Ammon's horn (tissue), 1 donor: ENCODE measurements around the gene CAMP.
A peak's percentile ranks its signal among the peaks of the same experiment; 100 is the strongest.

Experiments used
- DNase-seq: peaks from one replicate; pipeline ENCODE4 v3.0.0-alpha.2; 2016; ENCODE audit warnings: low spot score

CAMP gene

DNA sequence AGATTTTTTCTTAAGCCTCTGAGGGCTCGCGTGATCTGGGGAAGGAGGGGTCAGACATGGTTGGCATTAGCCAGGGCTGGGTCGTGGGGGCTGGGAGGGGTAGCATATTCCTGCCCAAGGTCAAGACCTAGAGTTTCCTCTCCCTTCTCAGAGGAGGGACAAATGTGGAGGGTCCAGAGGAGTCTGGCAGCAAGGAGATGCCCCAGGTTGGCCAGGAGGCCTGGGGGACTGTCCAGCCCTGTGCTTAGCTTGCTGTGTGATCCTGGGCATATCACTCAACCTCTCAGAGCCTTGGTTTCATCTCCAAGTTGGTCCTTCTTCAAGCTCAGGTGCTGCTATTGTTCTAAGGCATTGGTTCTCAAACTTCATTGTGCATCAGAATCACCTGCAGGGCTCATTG lies 9.1 kb upstream of the CAMP start:
- DNase-seq = no peak

DNA sequence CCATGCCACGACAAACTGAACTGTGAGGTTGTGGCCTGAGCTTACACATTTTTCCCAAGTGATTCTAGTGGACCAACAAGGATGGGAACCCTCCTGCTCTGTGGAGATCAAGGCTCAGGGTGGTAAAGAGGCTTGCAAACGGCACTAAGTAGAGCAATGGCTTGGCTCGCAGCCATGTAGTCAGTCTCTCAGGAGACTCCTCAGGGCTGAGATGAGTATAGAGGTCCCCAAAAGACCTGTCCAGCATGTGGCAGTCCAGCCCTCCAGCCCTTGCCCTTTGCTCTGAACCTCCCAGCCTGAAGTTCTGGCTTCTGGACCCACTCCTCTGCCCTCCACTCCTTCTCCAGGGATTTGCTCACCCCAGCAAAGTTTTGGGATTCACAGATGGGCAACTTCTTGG lies 8.3 kb upstream of the CAMP start:
- DNase-seq = no peak

DNA sequence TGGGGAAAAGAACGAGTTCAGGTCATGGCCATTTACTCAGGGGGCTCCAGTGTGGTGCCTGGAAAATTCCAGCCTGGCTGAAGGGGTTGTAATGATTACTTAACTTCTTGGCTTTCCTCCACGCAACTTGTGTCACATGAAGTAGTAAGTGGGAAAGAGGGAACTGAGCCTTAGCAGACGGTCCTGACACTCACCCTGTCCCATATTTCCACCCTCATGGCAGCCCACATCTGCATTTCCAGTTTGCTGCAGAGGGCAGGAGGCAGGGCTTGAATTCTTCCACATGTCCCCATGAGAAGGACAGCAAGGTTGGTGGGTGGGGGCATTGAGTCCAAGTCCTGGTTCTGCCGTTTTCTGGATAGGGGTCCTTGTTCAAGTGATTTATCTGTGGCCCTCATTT lies 7.8 kb upstream of the CAMP start:
- DNase-seq = peak; percentile 59

DNA sequence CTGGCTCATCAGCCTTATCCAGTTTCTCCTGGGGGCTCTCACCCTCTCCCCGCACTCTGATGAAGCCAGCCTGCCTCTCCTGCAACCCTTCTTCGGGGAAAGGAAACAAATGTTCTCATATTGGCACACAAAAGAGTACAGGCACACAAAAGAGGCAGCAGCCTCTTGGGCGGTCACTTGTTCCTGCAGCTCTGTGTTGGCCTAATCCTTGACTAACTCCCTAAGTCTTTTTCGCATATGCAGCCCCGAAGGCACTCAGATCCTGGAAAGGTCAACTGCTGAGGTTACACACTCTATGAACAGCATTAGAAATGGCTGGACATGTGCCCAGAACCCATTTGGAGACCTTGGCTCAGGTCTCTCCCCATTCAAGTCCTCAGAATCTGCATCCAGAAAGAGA lies 7.4 kb upstream of the CAMP start:
- peak; percentile 63 for DNase-seq

DNA sequence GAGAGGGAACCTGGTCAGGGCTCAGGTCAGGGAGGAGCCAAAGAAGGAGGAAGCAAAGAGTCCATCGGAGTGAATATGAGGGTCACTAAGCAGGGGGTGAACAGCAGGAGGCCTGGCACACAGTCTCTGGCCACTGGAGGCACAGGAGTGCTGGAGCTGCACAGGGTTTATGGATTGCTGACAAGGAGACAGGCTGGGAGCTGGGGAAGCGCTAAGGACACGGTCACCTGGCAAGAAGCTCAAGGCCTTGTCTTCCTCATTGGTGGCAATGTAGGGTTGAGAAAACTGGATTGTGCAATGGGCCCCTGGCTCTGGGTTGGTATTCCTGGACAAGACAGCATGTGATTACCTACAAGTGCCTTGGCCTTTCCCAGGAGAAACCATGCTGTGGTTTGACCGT lies 5.8 kb upstream of the CAMP start:
- DNase-seq = no peak

DNA sequence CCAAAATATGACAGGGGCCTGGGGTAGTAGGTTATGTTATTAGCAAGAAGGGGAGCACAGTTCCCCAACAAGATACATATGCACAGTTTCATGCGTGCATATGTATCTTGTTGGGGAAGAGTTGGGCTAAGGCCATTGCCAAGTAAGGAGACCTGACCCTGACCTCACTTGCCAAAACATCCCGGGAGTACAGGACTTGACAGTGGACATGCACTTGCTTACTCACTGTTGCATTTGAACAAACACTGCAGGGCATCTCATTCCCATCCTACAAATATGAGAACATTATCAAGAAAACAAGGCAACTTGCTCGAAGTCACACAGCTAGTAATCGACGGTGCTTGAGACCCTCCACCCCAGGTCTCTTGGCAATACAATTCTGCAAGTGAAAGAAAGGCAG lies 4.8 kb upstream of the CAMP start:
- no peak for DNase-seq

DNA sequence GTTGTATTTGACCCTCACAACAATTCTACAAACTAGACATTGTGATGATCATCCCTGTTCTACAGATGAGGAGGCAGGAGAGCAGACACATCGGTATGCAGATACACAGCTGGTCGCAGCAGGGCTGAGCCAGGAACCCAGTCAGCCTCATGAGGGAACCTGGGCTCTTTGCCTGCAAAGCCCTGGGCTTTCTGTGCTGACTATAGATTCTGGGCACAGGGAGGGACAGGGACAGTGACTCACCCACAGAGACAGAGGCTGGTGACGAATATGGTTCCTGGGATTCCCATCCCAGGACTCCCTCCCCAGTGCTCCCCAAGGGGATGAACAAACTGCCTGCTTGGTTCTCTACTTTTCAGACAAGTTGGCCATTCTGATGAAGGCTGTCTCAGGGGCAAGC lies 3.8 kb upstream of the CAMP start:
- DNase-seq = no peak

DNA sequence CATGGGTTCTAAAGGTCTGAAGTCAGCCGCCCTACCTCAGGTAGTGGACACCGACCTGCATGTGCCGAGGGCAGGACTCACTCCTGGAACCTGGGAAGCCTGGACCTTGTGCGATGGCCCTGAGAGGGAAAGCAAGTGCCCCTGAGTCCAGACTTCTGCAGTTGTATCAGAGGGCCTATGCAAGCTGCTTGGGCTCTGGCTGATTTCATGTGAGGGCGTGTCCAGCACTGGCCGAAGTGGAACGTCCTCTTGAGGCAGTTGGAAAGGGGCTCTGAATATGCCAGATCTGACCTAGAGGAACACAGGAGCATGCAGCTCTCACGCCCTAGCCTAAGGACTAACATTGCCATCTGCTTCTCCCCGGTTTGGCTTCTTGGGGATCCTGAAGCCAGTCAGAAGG lies 2.5 kb upstream of the CAMP start:
- no peak for DNase-seq

DNA sequence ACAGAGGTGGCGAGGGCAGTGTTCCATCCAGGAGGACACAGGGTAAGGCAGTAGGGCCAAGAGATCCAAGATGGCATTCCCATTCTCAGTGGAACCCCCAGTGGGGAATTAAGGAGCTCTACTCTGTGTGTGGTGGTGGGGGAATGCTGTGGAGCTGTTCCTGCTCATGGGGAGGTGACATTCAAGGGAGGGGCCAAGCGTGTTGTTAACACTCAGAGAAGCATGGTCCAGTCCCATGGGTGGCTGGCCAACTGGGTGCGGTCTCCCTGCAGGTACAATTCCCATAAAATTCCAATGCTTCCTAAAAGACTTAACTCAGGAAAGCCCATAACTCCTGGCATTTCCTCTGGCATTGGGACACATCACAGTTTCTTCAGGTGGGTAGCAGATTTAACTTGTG lies 2.3 kb downstream of the CAMP start:
- no peak for DNase-seq

DNA sequence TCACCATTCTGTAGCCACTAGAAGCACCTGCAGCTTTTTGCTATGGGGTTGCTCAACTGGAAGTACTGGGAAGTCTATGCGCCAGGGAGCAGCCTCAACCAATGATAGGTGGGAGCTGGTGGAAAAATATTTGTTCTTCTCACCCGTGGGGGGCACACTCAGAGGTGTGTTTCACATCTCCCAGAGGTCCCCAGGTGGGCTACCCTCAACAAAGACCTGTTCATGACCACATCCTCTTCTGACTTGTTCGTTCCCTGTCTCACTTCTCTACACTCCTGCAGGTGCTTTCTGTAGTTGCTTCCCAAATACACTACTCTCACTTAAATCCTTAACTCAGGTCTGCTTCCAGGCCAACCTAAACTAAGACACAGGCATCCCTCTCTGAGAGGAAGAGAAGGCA lies 3.6 kb downstream of the CAMP start:
- no peak for DNase-seq

DNA sequence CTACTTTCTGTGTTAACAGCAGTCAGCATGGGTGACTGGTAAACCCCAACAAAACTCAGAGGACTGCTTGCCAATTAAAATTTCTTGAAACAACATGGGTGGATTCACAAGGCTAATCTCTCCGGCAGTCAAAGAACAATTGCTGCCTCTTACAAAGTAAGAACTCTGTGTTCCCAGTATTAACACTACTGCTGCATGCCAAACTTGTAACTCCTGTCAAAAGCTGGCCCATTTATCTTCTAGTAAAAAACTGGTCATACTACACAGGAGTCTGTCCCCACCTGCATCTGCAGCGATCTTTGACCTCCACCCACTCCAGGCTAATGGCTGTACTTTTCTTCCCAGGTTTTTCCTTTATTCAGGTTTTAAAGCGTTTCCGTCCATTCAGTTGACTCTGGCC lies 8.9 kb downstream of the CAMP start:
- DNase-seq = no peak

DNA sequence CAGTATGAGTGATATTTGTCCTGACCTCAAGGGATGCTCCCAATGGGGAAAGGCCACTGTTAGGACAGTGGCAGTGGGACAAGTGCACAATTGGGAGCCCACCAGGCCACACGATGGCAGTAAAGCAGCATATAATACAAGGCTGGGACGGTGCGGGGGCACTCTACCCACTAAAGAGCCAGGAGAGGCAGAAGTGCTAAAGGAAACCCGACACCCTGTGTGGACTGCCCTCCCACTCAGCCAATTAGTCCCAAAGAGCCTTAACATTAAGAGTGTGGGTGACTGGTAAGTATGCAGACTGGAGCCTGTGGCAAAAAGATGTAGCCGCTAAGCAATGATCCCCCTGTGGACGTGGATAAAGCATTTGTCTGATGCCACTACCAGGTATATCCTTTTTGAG lies 9.4 kb downstream of the CAMP start:
- DNase-seq = peak; percentile 90

DNA sequence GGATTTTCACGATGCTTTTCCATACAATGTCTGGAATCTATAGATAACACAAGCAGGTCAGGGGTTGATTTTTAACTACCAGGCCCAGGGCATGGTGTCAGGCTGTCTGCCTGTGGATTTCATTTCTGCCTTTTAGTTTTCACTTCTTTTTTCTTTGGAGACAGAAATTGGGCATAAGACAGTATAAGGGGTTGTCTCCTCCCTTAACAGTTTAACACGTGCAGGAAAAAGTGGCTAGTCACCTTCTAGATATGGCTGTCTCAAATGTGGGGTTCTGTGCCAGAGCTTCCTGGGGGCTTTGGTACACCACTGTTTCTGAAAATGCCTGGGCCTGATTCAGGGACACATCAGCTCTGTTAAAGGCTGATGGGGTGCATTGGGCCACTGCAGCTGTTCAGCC lies 10.2 kb downstream of the CAMP start:
- DNase-seq = no peak

DNA sequence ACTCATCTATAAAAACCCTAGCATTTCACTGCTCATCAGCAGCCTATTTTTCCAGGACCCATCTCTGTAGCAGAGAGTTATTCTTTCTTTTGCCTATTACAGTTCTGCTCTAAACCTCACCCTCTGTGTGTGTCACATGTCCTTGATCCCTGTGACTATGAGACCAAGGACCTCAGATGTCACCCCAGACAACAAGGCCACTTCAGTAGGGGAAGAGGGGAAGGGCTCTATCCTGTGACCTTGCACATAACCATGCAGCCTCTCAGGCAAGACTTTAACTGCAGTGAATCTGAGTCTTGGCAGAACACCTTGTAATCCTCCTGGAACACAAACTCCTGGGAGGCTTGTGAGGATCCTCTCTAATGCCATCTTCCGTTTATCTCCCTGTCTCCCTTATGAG lies 13.2 kb downstream of the CAMP start:
- DNase-seq = no peak

DNA sequence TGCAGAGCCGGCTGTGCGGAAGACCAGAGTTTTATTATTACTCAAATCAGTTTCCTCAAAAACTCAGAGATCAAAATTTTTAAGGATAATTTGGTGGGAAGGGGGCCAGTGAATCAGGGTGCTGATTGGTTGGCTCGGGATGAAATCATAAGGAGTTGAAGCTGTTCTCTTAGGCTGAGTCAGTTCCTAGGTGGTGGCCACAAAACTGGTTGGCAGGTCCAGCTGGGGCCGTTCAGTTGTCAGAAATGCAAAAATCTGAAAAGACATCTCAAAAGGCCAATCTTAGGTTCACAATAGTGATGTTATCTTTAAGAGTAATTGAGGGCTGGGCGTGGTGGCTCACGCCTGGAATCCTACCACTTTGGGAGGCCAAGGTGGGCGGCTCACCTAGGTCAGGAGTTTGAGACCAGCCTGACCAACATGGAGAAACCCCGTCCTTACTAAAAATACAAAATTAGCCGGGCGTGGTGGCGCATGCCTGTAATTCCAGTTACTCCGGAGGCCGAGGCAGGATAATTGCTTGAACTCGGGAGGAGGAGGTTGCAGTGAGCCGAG lies 15.3 kb downstream of the CAMP start:
- DNase-seq = no peak

DNA sequence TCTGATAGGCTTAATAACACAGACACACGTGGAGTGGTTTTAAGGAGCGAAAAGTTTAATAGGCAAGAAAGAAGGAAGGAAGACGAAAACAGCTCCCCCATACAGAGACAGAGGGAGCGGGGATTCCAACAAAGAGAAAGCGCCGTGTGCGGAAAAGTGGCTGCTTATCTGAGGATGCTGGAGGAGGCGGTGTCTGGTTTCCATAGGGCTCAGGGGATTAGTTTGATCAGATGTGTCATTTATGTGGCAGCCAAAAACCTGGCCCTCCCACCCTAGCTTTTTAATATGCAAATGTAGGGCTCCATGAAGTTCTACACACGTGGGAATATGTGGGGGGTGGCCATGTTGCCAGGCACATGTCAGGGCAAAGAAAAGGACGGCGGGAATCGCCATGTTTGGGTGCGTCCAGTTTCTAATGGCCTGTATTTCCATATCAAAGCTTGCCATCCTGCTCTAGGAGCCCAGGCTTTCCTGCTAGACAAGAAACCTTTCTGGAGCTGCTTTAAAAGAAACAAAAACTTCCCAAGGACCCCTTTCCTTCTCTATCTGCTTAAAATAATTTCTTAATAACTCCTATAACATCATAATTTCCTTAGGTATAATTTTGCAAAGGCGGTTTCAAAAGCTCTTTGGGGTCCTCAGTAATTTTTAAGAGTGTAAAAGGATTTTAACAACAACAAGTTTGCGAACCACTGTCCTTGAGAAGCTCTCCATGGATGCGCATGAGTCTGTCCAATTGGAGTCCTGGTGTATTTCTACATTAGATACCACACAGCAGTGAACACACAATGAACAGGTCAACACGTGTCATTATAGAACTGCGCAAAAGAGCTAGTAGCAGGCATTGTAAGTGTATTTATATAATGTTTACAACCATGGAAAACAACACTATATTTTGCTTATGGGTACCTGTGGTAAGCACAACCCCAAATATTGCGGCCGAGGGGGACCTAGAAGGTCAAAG lies 17.0 kb downstream of the CAMP start:
- no peak for DNase-seq

DNA sequence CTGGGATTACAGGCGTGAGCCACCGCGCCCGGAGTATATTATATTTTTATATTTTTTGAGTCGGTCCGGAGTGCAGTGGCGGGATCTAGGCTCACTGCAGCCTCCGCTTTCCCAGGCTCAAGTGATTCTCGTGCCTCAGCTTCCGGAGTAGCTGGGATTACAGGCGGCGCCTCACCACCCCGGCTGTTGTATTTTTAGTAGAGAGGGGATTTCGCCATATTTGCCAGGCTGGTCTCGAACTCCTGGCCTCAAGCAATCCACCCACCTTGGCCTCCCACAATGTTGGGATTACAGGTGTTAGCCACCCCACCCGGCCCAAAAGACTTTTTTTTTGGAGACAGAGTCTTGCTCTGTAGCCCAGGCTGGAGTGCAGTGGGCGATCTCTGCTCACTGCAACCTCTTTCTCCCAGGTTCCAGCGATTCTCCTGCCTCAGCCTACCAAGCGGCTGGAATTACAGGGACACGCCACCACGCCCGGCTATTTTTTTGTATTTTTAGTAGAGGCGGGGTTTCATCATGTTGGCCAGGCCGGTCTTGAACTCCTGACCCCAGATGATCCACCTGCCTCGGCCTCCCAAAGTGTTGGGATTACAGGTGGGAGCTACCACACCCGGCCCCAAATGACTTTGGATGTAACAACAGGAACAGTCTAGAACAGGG lies 18.6 kb downstream of the CAMP start:
- no peak for DNase-seq

DNA sequence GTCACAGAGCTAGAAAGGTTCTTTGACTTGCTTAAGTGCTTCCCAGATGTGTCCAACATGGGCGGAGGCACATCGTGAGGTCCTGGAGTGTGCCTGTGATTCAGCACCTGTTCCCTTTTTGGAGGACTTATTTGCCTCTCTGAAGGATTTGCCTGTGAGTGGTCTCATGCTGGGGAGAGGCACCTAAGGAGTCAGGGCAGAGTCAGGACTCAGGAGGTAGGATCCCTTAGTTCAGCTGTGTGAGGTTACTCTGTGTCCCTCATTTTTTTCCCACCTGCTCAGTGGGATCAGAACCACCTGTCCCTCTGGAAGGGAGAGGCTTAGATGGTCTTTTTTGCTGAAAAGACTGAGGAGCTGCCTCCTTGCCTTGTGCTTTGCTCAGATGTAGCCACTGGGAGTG lies 20.6 kb downstream of the CAMP start:
- no peak for DNase-seq

DNA sequence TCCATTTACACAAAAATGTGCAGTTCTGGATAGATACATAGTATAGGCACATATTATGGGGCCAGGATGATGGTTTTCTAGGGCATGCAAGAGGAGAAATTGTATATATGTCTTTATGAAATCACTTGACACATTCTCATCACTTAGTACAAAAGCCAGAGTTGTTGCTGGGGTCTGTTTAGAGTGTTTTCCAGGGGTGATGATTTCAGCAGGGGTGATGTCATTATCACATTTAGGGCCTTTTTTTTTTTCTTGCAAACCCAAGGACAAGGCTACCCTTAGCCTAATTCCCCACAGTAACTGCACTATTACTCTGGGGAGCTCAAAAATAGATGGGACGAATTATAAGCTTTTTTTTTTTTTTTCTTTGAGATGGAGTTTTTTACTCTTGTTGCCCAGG lies 21.2 kb downstream of the CAMP start:
- no peak for DNase-seq

DNA sequence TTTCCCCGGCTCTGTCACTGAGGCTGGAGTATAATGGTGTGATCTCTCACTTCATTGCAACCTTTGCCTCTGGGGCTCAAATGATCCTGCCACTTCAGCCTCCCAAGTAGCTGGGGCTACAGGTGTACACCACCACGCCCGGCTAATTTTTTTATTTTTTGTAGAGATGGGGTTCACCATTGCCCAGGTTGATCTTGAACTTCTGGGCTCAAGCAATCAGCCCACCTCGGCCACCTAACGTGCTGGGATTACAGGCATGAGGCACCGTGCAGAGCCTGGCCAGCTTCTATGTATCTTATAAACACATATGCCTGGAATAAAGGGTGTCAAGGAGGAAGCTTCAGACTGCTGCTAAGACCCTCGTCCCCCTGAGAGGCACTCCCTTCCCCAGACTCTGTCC lies 21.8 kb downstream of the CAMP start:
- DNase-seq = no peak

DNA sequence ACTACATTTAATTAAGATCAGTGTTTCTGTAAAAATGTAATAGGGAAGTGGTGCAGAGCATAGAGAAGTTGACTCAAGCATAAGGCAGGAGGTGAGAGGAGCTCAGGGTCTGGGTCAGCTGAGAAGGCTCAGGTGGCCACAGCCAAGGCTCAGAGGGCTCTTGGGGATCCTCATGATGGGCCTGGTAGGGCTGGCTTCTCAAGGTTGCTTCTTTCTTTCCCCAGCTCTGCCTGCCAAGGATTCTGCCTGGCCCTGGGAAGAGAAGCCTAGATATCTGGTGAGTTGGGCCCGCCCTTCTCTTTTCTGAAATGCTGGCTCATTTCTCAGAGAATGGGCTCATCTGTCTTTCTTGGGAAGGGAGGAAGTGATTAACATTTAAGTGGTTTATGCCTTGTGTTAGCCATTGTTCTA lies 24.1 kb downstream of the CAMP start:
- DNase-seq = no peak

DNA sequence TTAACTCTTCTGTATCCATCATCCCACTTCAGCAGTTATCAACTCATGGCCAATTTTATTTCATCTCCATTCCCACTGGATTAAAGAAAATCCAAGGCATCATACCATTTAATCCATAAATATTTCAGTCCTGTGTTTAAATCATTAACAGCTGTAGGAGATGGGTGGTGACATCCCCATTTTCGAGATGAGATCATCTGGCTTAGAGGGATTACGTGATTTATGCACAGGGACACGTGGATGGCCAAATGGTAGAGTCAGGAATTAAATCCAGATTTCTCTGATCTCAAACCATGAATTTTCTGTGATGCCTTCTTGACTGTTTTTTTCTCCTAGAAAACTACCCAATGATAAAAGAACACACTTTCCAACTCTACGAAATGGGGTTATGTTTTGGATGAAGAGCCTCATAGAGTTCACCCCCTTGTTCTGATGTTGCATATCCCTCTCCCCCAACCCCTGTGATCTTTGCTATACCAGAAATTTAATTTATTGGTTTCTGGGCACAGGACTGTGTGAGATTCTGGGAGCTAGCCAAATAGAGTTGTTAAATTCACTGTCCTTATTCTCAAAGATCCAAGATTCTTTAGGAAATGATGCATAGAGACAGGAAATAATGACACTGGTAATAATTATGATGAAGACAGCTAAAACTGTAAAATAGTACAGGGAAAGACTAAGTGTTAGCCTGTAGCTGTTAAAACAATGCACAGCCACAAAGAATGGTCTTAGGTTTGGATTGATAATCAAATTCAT lies 25.0 kb downstream of the CAMP start:
- no peak for DNase-seq

DNA sequence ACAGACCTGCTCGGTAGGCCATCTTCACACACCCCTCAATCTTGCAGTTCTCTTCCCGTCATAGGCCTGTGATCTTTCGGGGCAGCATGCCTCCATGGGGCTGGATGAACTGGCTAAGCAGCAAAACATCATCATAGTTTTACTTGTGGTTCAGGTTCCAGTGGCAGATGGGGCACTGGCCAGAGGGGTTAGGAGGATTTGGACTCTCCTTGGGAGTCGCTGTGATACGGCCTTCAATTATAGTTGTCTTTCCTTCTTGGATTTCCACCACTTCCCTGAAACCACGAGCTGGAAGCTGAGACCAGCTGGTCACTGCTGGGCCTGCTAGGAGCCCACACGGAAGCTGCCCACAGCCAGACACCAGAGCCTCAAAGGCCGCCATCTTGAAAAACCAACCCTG lies 33.3 kb downstream of the CAMP start:
- DNase-seq = no peak
